ENCODE measurements around the gene TMTC2.

TMTC2 gene

GRCh38 chr12:82964446-82964845 lies 277.7 kb downstream of the TMTC2 start:
- peak in 1 of 2 experiments; percentile 13 for DNase-seq

- no peak for DNase-seq
Observed at GRCh38 chr12:82966001-82966559, 279.4 kb downstream of the TMTC2 start.

- DNase-seq = no peak
Observed at GRCh38 chr12:82968631-82969367, 282.1 kb downstream of the TMTC2 start.

- DNase-seq = no peak
Observed at GRCh38 chr12:82970614-82971013, 283.9 kb downstream of the TMTC2 start.

- peak in 1 of 2 experiments; percentile 60 for DNase-seq
Observed at GRCh38 chr12:82971584-82971983, 284.9 kb downstream of the TMTC2 start.

- DNase-seq = no peak
Observed at GRCh38 chr12:82972624-82973023, 285.9 kb downstream of the TMTC2 start.

GRCh38 chr12:82973592-82973991 lies 286.9 kb downstream of the TMTC2 start:
- DNase-seq = no peak

- DNase-seq = no peak
Observed at GRCh38 chr12:82981150-82981549, 294.4 kb downstream of the TMTC2 start.

- DNase-seq = no peak
Observed at GRCh38 chr12:82994117-82994516, 307.4 kb downstream of the TMTC2 start.

- DNase-seq = peak in 1 of 2 experiments; percentile 56
Observed at GRCh38 chr12:82996168-82996812, 309.6 kb downstream of the TMTC2 start.

GRCh38 chr12:82998509-82998908 lies 311.8 kb downstream of the TMTC2 start:
- DNase-seq = no peak

- no peak for DNase-seq
Observed at GRCh38 chr12:83003026-83003425, 316.3 kb downstream of the TMTC2 start.

- DNase-seq = no peak
Observed at GRCh38 chr12:83005534-83006197, 319.0 kb downstream of the TMTC2 start.

GRCh38 chr12:83008703-83009102 lies 322.0 kb downstream of the TMTC2 start:
- no peak for DNase-seq

- no peak for DNase-seq
Observed at GRCh38 chr12:83010169-83010804, 323.6 kb downstream of the TMTC2 start.

- no peak for DNase-seq
Observed at GRCh38 chr12:83015390-83016217, 328.9 kb downstream of the TMTC2 start.

GRCh38 chr12:83016218-83016835 lies 329.6 kb downstream of the TMTC2 start:
- no peak for DNase-seq

- no peak for DNase-seq
Observed at GRCh38 chr12:83016991-83017390, 330.3 kb downstream of the TMTC2 start.

GRCh38 chr12:83018088-83018487 lies 331.4 kb downstream of the TMTC2 start:
- DNase-seq = no peak

GRCh38 chr12:83027021-83027723 lies 340.5 kb downstream of the TMTC2 start:
- DNase-seq = no peak

- DNase-seq = no peak
Observed at GRCh38 chr12:83031196-83031595, 344.5 kb downstream of the TMTC2 start.
